Measurements from ENCODE around the gene POR. TPM values are rescaled to one million over a fixed set of nuclear protein-coding genes. Genes with fewer than 3 reads are reported as not detected.

POR gene
- total and polyA plus RNA-seq, 2 of the 13 experiments (the other 11 are each of a cell fraction or from before 2014, with no cell fraction given), result 145 to 266 TPM

DNA sequence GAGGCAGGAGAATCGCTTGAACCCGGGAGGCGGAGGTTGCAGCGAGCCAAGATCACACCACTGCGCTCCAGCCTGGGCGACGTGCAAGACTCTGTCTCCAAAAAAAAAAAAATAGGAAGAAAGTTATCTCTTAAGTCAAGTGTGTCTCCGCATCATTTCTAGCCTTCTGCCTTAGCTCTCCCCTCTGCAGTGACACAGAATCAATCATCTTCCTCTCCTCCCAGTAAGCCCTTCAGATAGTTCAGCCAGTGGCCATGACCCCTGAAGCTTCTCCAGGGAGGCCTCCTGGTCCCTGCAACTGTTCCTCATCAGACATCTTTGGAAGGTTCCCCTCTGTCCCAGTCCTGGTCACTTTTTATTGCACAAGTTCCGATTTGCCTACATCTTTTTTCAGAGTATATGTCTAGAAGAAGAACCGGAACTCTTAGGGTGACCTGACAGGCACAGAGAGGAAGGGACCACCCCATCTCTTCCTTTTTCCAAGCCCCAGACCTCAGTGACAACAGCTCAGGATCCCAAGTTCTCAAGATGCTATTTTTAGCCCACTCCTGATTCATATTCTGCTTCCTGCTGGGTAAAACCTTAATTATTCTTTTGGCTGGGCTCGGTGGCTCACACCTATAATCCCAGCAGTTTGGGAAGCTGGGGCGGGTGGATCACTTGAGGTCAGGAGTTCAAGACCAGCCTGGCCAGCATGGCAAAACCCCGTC is 42.7 kb upstream of the POR start:
- no peak overlapping the region for H2AFZ ChIP-seq (ENCODE audit: low read length)
- intact Hi-C loops (cut with micrococcal nuclease; ENCODE audit: unreplicated experiment), result no loop called here
- no peak for FAIRE-seq

More for the DNA sequence above, 42.7 kb upstream of the POR start:
- peaks cover 18% of the 10 kb centered on the region for H3K4me1 ChIP-seq (ENCODE audit: insufficient read depth, low read length)
- no peaks in the 10 kb centered on the region for H4K20me1 ChIP-seq (ENCODE audit: insufficient read depth, low read length)
- no peak overlapping the region for H3K9ac ChIP-seq (ENCODE audit: insufficient read depth, low read depth, low read length)
- no peaks in the 10 kb centered on the region for H3K79me2 ChIP-seq (ENCODE audit: insufficient read depth, low read length)
- no peaks in the 10 kb centered on the region for H3K9me3 ChIP-seq (ENCODE audit: low read length)
- no peaks in the 10 kb centered on the region for H3K36me3 ChIP-seq (replicated peaks in 1 of 2; ENCODE audit: control insufficient read depth in 1 of 2, insufficient read depth in 2 of 2, low read length in 2 of 2)
- H3K27ac ChIP-seq (ENCODE audit: extremely low read length, insufficient read depth, low read length), result no peak overlapping the region
- CTCF ChIA-PET (ENCODE audit: low intra/inter-chr PET ratio, low total read pairs), result no interaction called here
- WGBS (ENCODE audit: low lambda C conversion rate), result 35% methylated on average over 13 of the region's 13 CpGs
- DNase-seq (ENCODE audit: low spot score) (no peak), ATAC-seq (peak; percentile 63)
- TF ChIP-seq NR2F6 (IDR thresholded peaks at IDR 0.05), result peak; percentile 24; the same call in 1 of the 2 replicates
- TF ChIP-seq NR2F6 (CRISPR knock-in tag; IDR thresholded peaks at IDR 0.05), result 0 out of 2 replicates have a peak, but pooled peaks have one; percentile 22
- 0 out of 2 replicates have a peak, but pooled peaks have one; percentile 21 for TF ChIP-seq HDAC1 (CRISPR knock-in tag; IDR thresholded peaks at IDR 0.05)
- no peak for TF ChIP-seq FUBP1 (CRISPR knock-in tag; IDR thresholded peaks at IDR 0.05; ENCODE audit: borderline replicate concordance)
- TF ChIP-seq SOX6 (IDR thresholded peaks at IDR 0.05), result no peak
- 0 out of 2 replicates have a peak, but pooled peaks have one; percentile 13 for TF ChIP-seq SOX6 (CRISPR knock-in tag; IDR thresholded peaks at IDR 0.05)
- peak; percentile 22; the same call in 1 of the 2 replicates for TF ChIP-seq RARA (CRISPR knock-in tag; IDR thresholded peaks at IDR 0.05)
- POLR2A ChIA-PET, result interaction anchor here (1.7 to 1.8 kb wide), 2 partner anchors 44 to 121 kb away, joined by 5 to 6 read pairs; no protein-coding TSS in a partner anchor
- no peaks in the 10 kb centered on the region for H3K27me3 ChIP-seq (ENCODE audit: control insufficient read depth in 1 of 2, insufficient read depth in 2 of 2, low read length in 2 of 2)
- no TSS peak for BruUV-seq (replicated peaks)
- in situ Hi-C loops (cut with HindIII; ENCODE audit: extremely low pct_ligation_motif_present, low pct_unique_long_range_greater_than_20kb), result no loop called here
- H3K4me2 ChIP-seq (ENCODE audit: low read depth, low read length), result peak overlapping the region; percentile 57
- H3K4me3 ChIP-seq (replicated peaks in 1 of 3; ENCODE audit: insufficient read depth in 1 of 3, low read depth in 2 of 3, low read length in 3 of 3), result peak overlapping the region in 1 of 3 experiments; percentile 28; a peak in 1 of 6 replicates
